OCI-LY7 (cell line): ENCODE data around the gene B3GNT8.

Experiments used
- EZH2phosphoT487 ChIP-seq: fragments of 200-600 bp; sonication (generic); IDR thresholded peaks from 2 replicates; pipeline ENCODE4 v1.6.1; 2018; ENCODE audit warnings: low read depth, borderline replicate concordance, mild to moderate bottlenecking, mixed run types, antibody characterized with exemption, low read length, moderate library complexity, mixed read lengths
- TF ChIP-seq, protein P1 (sequence below): fragments of 200-600 bp; sonication (generic); conservative IDR thresholded peaks from 2 replicates; pipeline ENCODE4 v1.5.1; 2014; ENCODE audit warnings: mild to moderate bottlenecking, antibody characterized with exemption, low read length, moderate library complexity, mixed read lengths

DNA sequence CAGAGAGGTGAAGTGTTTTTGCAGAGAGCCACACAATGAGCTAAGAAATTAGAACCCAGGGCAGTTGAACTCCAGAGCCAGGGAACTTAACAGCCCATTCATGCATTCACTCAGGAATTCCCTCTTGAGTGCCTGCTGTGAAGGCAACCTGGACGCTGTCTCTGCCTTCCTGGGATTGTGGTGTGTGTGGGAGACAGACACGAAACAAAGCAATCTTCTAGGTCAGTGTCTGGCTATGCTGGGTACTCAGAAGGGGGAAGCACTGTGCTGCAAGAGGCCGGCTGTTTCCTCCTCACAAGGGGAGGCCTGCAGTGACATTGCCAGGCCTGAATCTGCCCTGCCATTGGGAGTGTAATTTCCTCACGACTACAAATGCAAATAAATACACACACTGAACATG, 19.9 kb downstream of the B3GNT8 start:
- no peak for TF ChIP-seq EZH2phosphoT487
- TF ChIP-seq, protein P1, sequence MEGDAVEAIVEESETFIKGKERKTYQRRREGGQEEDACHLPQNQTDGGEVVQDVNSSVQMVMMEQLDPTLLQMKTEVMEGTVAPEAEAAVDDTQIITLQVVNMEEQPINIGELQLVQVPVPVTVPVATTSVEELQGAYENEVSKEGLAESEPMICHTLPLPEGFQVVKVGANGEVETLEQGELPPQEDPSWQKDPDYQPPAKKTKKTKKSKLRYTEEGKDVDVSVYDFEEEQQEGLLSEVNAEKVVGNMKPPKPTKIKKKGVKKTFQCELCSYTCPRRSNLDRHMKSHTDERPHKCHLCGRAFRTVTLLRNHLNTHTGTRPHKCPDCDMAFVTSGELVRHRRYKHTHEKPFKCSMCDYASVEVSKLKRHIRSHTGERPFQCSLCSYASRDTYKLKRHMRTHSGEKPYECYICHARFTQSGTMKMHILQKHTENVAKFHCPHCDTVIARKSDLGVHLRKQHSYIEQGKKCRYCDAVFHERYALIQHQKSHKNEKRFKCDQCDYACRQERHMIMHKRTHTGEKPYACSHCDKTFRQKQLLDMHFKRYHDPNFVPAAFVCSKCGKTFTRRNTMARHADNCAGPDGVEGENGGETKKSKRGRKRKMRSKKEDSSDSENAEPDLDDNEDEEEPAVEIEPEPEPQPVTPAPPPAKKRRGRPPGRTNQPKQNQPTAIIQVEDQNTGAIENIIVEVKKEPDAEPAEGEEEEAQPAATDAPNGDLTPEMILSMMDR = no peak
